PFSK-1 (cell line): ENCODE data around the gene MAST1.

Source experiments
- POLR2AphosphoS5 ChIP-seq: IDR thresholded peaks from 2 replicates; pipeline ENCODE4 v1.6.1; 2012; ENCODE audit warnings: low read depth, mild to moderate bottlenecking, control low read depth, low read length, moderate library complexity
- TF ChIP-seq, protein P1 (sequence below), 2 experiments: IDR thresholded peaks; 2 replicates each; pipeline versions ENCODE4 v1.6.1 to v1.8.0; 2011 to 2012; ENCODE audit warnings: low read depth in 2 of 2, low read length in 2 of 2, control low read depth in 1 of 2, inconsistent platforms in 1 of 2, mild to moderate bottlenecking in 1 of 2, moderate library complexity in 1 of 2; ENCODE audit not compliant: insufficient read depth in 1 of 2

DNA sequence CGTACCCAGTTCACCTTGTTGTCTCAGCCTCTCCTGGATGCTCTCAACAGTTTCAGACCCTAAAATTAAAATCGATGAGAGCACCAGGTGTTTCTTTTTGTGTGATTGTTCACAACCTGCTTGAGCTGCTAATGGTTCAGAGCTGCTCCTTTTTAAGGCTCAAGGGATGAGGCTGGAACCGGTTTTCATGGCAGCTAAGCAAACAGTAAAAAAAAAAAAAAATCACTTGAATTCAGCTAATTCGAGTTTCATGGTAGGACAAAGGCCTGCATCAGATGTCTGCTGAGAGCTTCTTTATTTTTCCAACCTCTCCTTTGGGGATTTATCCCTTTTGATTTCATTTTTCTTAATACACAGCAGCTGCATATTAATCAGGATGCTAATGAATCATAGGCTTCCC, 74.3 kb downstream of the MAST1 start:
- no peak for TF ChIP-seq POLR2AphosphoS5
- TF ChIP-seq, protein P1, sequence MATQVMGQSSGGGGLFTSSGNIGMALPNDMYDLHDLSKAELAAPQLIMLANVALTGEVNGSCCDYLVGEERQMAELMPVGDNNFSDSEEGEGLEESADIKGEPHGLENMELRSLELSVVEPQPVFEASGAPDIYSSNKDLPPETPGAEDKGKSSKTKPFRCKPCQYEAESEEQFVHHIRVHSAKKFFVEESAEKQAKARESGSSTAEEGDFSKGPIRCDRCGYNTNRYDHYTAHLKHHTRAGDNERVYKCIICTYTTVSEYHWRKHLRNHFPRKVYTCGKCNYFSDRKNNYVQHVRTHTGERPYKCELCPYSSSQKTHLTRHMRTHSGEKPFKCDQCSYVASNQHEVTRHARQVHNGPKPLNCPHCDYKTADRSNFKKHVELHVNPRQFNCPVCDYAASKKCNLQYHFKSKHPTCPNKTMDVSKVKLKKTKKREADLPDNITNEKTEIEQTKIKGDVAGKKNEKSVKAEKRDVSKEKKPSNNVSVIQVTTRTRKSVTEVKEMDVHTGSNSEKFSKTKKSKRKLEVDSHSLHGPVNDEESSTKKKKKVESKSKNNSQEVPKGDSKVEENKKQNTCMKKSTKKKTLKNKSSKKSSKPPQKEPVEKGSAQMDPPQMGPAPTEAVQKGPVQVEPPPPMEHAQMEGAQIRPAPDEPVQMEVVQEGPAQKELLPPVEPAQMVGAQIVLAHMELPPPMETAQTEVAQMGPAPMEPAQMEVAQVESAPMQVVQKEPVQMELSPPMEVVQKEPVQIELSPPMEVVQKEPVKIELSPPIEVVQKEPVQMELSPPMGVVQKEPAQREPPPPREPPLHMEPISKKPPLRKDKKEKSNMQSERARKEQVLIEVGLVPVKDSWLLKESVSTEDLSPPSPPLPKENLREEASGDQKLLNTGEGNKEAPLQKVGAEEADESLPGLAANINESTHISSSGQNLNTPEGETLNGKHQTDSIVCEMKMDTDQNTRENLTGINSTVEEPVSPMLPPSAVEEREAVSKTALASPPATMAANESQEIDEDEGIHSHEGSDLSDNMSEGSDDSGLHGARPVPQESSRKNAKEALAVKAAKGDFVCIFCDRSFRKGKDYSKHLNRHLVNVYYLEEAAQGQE (IDR thresholded peaks at IDR 0.05; ENCODE audit: insufficient read depth in 1 of 2, low read depth in 2 of 2, low read length in 2 of 2), result no peak
